ENCODE data around the gene CEACAM5. TPM values are rescaled to one million over a fixed set of nuclear protein-coding genes. Genes with fewer than 3 reads are reported as not detected.

CEACAM5 gene
- total RNA-seq, 1 experiment from 2014 or later, result 1.1 TPM

DNA sequence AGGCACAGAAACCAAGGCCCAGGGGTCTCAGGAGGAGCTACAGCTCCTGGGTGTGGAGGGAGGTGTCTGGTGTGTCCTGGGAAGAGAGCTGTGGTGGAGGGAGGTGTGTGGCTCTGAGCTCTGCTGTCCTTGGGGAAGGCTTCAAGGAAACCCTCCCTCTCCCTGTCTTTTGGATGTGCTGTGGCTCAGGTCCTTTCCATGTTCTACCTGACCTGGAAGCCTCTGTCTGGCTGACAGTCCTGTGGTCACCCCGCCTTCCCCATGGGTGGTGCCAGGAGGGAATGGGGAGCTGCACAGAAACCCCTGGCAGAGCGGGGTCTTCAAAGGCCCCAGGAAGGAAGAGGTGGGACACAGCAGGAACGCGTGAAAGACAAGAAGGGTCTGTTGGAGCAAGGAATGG is 19.7 kb upstream of the CEACAM5 start:
- H3K4me1 Mint-ChIP-seq (ENCODE audit: low read depth, unreplicated experiment), result peaks cover 30% of the 10 kb centered on the region
- no TSS peak for BruUV-seq (replicated peaks)
- no peak for DNase-seq
- intact Hi-C loops (cut with micrococcal nuclease; ENCODE audit: unreplicated experiment), result no loop called here
- CTCF ChIA-PET, result interaction anchor here (0.9 to 5.9 kb wide), 4 partner anchors 10 to 104 kb away, joined by 3 to 56 read pairs (median 6); no protein-coding TSS in a partner anchor
- TF ChIP-seq, protein P1, sequence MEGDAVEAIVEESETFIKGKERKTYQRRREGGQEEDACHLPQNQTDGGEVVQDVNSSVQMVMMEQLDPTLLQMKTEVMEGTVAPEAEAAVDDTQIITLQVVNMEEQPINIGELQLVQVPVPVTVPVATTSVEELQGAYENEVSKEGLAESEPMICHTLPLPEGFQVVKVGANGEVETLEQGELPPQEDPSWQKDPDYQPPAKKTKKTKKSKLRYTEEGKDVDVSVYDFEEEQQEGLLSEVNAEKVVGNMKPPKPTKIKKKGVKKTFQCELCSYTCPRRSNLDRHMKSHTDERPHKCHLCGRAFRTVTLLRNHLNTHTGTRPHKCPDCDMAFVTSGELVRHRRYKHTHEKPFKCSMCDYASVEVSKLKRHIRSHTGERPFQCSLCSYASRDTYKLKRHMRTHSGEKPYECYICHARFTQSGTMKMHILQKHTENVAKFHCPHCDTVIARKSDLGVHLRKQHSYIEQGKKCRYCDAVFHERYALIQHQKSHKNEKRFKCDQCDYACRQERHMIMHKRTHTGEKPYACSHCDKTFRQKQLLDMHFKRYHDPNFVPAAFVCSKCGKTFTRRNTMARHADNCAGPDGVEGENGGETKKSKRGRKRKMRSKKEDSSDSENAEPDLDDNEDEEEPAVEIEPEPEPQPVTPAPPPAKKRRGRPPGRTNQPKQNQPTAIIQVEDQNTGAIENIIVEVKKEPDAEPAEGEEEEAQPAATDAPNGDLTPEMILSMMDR (IDR thresholded peaks at IDR 0.05; ENCODE audit: unreplicated experiment), result no peak
- H3K4me3 Mint-ChIP-seq (ENCODE audit: low read depth, unreplicated experiment), result no peak overlapping the region
- H3K27ac Mint-ChIP-seq (ENCODE audit: unreplicated experiment), result no peak overlapping the region
- H3K9me3 Mint-ChIP-seq (ENCODE audit: low read depth, unreplicated experiment), result no peaks in the 10 kb centered on the region
- peaks cover 53% of the 10 kb centered on the region for H3K27me3 Mint-ChIP-seq (ENCODE audit: unreplicated experiment)
- H3K36me3 Mint-ChIP-seq (ENCODE audit: insufficient read depth, unreplicated experiment), result peaks cover 5% of the 10 kb centered on the region

DNA sequence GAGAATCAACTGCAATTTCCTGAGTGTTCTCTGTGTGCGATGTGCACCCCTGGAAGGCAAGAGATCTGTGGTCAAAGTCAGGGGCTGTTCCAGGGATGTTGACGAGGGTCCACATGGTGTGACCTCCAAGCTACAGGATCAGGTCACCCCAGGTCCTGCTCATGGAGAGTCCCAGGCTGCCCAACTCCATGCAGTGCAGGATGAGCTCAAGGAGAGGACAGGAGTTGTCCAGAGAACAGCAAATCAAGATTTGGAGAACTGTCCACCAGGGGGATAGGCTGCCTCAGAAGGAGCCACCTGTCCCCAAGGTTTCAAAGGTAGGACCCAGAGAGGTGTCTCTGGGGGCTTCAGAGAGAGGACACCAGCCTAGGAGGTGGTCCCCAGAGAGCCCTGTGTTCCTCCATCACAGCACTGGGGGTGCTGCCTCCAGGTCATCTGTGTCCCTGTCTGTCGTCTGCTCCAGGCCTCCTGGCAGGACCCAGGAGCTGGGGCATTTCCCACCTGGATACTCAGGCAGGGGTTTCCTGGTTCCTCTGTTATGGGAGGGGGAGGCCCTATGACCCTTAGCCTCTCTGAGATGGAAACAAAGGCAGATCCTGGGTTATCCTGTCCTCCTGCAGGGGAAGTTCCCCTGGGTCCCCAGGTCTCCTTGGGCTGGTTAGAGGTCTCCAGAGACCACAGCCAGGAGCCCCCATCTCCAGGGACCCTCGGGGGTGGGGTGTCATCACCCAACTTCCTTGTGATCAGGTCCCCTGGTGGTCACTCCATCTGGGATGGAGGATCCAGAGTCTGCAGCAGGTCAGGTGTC is 18.2 kb upstream of the CEACAM5 start:
- no peaks in the 10 kb centered on the region for H3K9me3 Mint-ChIP-seq (ENCODE audit: low read depth, unreplicated experiment)
- H3K4me3 Mint-ChIP-seq (ENCODE audit: low read depth, unreplicated experiment), result no peak overlapping the region
- TF ChIP-seq, protein P1 (IDR thresholded peaks at IDR 0.05; ENCODE audit: unreplicated experiment), result peak; percentile 33
- no peak overlapping the region for H3K27ac Mint-ChIP-seq (ENCODE audit: unreplicated experiment)
- H3K27me3 Mint-ChIP-seq (ENCODE audit: unreplicated experiment), result peaks cover 38% of the 10 kb centered on the region
- CTCF ChIA-PET, result interaction anchor here (1.1 to 5.9 kb wide), 6 partner anchors 17 to 102 kb away, joined by 3 to 56 read pairs (median 10); no protein-coding TSS in a partner anchor
- peaks cover 5% of the 10 kb centered on the region for H3K36me3 Mint-ChIP-seq (ENCODE audit: insufficient read depth, unreplicated experiment)
- no peak for DNase-seq
- BruUV-seq (replicated peaks), result no TSS peak
- H3K4me1 Mint-ChIP-seq (ENCODE audit: low read depth, unreplicated experiment), result peaks cover 30% of the 10 kb centered on the region
- intact Hi-C loops (cut with micrococcal nuclease; ENCODE audit: unreplicated experiment), result loop anchor here (5.0 kb wide), 1 partner anchor 48 kb away; no protein-coding TSS in a partner anchor

DNA sequence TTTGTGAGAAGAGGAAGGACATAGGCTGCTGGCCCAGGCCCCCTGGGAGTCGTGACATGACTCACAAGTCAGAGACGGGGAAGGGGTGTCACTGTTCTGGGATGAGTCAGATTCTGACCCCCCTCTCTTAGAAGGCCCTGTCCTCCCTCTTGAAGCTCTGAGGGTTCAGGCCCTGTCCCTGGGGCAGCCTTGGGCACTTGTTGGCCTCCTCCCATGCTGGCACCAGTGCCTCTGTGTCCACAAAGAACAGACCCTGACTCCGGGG is 17.7 kb upstream of the CEACAM5 start:
- TF ChIP-seq, protein P1 (IDR thresholded peaks at IDR 0.05; ENCODE audit: unreplicated experiment), result no peak
- Mint-ChIP-seq H3K4me1 (ENCODE audit: low read depth, unreplicated experiment) (peaks cover 30% of the 10 kb centered on the region), H3K27ac (ENCODE audit: unreplicated experiment) (no peak overlapping the region), H3K36me3 (ENCODE audit: insufficient read depth, unreplicated experiment) (peaks cover 5% of the 10 kb centered on the region), H3K9me3 (ENCODE audit: low read depth, unreplicated experiment) (no peaks in the 10 kb centered on the region), H3K27me3 (ENCODE audit: unreplicated experiment) (peaks cover 36% of the 10 kb centered on the region), H3K4me3 (ENCODE audit: low read depth, unreplicated experiment) (no peak overlapping the region)
- intact Hi-C loops (cut with micrococcal nuclease; ENCODE audit: unreplicated experiment), result loop anchor here (5.0 kb wide), 1 partner anchor 48 kb away; no protein-coding TSS in a partner anchor
- CTCF ChIA-PET, result interaction anchor here (0.9 to 5.9 kb wide), 7 partner anchors 9 to 50 kb away, joined by 3 to 56 read pairs (median 5); no protein-coding TSS in a partner anchor
- no peak for DNase-seq
- no TSS peak for BruUV-seq (replicated peaks)

DNA sequence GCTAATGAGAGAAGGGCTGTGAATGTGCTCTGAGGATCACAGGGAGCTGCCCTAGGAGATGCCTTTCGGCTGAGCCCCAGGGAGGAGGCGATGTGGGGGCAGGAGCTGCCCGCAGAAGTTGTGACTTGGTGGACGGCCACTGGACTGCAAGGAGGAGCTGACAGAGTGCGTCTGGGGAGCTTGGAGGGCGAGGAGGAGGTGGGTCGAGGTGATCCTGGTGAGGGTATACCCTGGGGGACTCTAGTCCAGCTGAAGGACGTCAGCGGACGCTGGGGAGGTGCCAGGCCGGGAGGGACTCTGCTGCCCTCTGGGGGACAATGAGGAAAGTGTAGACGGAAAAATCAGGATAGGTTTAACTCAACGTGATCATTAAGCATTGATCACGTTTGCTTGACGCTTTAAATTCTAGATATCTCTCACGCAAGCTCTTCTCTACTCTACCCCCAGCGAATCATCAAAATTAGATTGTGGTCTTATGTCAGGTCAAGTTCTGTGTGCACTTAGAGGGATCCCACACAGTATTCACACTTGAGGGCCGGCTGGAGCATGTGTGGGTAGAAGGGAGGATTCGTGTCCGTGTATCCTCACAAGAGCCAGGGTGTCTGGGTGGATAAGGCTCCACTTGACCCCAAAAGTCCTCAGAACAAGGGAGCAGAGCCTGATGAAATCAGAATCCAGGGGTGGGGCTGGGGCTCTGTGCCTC is 17.0 kb upstream of the CEACAM5 start:
- Mint-ChIP-seq H3K4me3 (ENCODE audit: low read depth, unreplicated experiment) (no peak overlapping the region), H3K36me3 (ENCODE audit: insufficient read depth, unreplicated experiment) (peaks cover 5% of the 10 kb centered on the region), H3K9me3 (ENCODE audit: low read depth, unreplicated experiment) (no peaks in the 10 kb centered on the region), H3K4me1 (ENCODE audit: low read depth, unreplicated experiment) (peaks cover 30% of the 10 kb centered on the region), H3K27me3 (ENCODE audit: unreplicated experiment) (peaks cover 36% of the 10 kb centered on the region), H3K27ac (ENCODE audit: unreplicated experiment) (no peak overlapping the region)
- TF ChIP-seq, protein P1 (IDR thresholded peaks at IDR 0.05; ENCODE audit: unreplicated experiment), result peak; percentile 88
- DNase-seq, result peak; percentile 77
- CTCF ChIA-PET, result interaction anchor here (0.9 to 5.9 kb wide), 9 partner anchors 9 to 51 kb away, joined by 3 to 56 read pairs (median 4); no protein-coding TSS in a partner anchor
- intact Hi-C loops (cut with micrococcal nuclease; ENCODE audit: unreplicated experiment), result loop anchor here (5.0 kb wide), 1 partner anchor 49 kb away; no protein-coding TSS in a partner anchor
- BruUV-seq (replicated peaks), result no TSS peak

Data from Calu3 (cell line).